Left lung (tissue), 10 donors: ENCODE data around the gene TENM4. TPM values are rescaled to one million over a fixed set of nuclear protein-coding genes. Genes with fewer than 3 reads are reported as not detected.

ENCODE experiments used
- ATAC-seq: fragments of 200-7000 bp; cut with Tn5 transposase; one replicate; pipeline ENCODE4 v1.9.1; 2020; ENCODE audit warnings: moderate library complexity
- DNase-seq, 4 donors: peaks; one replicate each; pipeline ENCODE4 v3.0.0-alpha.2; 2013 to 2020
- H3K27ac ChIP-seq, 2 donors: fragments of 200-600 bp; sonication (generic) in 1 of 2; one replicate each; pipeline versions ENCODE4 v1.5.0 to v1.8.0; 2020 to 2021
- H3K27me3 ChIP-seq, 2 donors: fragments of 200-600 bp; sonication (generic) in 1 of 2; one replicate each; pipeline versions ENCODE4 v1.5.0 to v1.8.0; 2020 to 2021
- H3K36me3 ChIP-seq, 2 donors: fragments of 200-600 bp; sonication (generic) in 1 of 2; one replicate each; pipeline versions ENCODE4 v1.5.0 to v1.8.0; 2020 to 2021
- H3K4me1 ChIP-seq, 2 donors: fragments of 200-600 bp; one replicate each; pipeline ENCODE4 v1.8.0; 2021
- H3K4me3 ChIP-seq, 2 donors: fragments of 200-600 bp; sonication (generic) in 1 of 2; one replicate each; pipeline versions ENCODE4 v1.5.0 to v1.8.0; 2020 to 2021; ENCODE audit warnings: mild to moderate bottlenecking in 1 of 2
- H3K9me3 ChIP-seq, 2 donors: fragments of 200-600 bp; sonication (generic) in 1 of 2; one replicate each; pipeline versions ENCODE4 v1.5.0 to v1.8.0; 2020 to 2021
- CTCF ChIP-seq, 2 donors: fragments of 200-600 bp; sonication (generic) in 1 of 2; IDR thresholded peaks; one replicate each; pipeline versions ENCODE4 v1.5.0 to v1.8.0; 2021; ENCODE audit warnings: antibody characterized with exemption in 2 of 2
- intact Hi-C, 2 donors: fragments of 100-400 bp; cut with DNase I; formaldehyde crosslinking; loops; one replicate each; pipeline versions ENCODE4 v1.11.2 to v1.14.2; 2022
- polyA plus RNA-seq, 6 donors: library from polyadenylated mRNA; unstranded; fragments of 120-200 nt; gene quantifications; one replicate each; pipeline ENCODE4 v1.2.1, GENCODE V29; 2013; ENCODE audit not compliant: insufficient read length in 6 of 6
- total RNA-seq, 2 donors: library from RNA; stranded (reverse); fragmentation: NEBNext Ultra II Directional; extraction: Animal tissue kit (Norgen Biotek cat#: 25700); gene quantifications; one replicate each; pipeline ENCODE4 v1.2.1, GENCODE V29; 2021
- donor health status: DM: no; HTN: yes; CAD: no.
- donor health status: DM: no; HTN: no; CAD: no.

Gene TENM4
- total and polyA plus RNA-seq, 8 donors = 3.4 to 7.1 (median 5.2) TPM

- H3K4me3 ChIP-seq = no peak overlapping the region
- ATAC-seq = no peak
- no peaks in the 10 kb centered on the region for H3K9me3 ChIP-seq
- intact Hi-C loops = no loop called here
- no peaks in the 10 kb centered on the region for H3K36me3 ChIP-seq
- DNase-seq = no peak
- no peaks in the 10 kb centered on the region for H3K27me3 ChIP-seq
- H3K4me1 ChIP-seq = no peaks in the 10 kb centered on the region
- TF ChIP-seq CTCF (IDR thresholded peaks at IDR 0.05) = no peak
- H3K27ac ChIP-seq = no peak overlapping the region
These were observed 776.2 kb downstream of the TENM4 start for GRCh38 chr11:78664636-78665035.

GRCh38 chr11:78662811-78663210 is 778.0 kb downstream of the TENM4 start:
- Histone ChIP-seq H3K36me3 (no peaks in the 10 kb centered on the region), H3K4me1 (no peaks in the 10 kb centered on the region), H3K9me3 (no peaks in the 10 kb centered on the region), H3K27me3 (no peaks in the 10 kb centered on the region), H3K27ac (no peak overlapping the region), H3K4me3 (no peak overlapping the region)
- DNase-seq (no peak), ATAC-seq (no peak)
- intact Hi-C loops = no loop called here
- TF ChIP-seq CTCF (IDR thresholded peaks at IDR 0.05) = no peak

- Histone ChIP-seq H3K4me1 (no peaks in the 10 kb centered on the region), H3K4me3 (no peak overlapping the region), H3K27ac (no peak overlapping the region), H3K27me3 (no peaks in the 10 kb centered on the region), H3K36me3 (no peaks in the 10 kb centered on the region), H3K9me3 (no peaks in the 10 kb centered on the region)
- intact Hi-C loops = no loop called here
- ATAC-seq (no peak), DNase-seq (no peak)
- TF ChIP-seq CTCF (IDR thresholded peaks at IDR 0.05) = no peak
These were observed 780.4 kb downstream of the TENM4 start for GRCh38 chr11:78660471-78660870.

GRCh38 chr11:78659326-78660270 is 781.2 kb downstream of the TENM4 start:
- H3K9me3 ChIP-seq = no peaks in the 10 kb centered on the region
- H3K27ac ChIP-seq = no peak overlapping the region
- intact Hi-C loops = no loop called here
- H3K27me3 ChIP-seq = no peaks in the 10 kb centered on the region
- H3K4me1 ChIP-seq = no peaks in the 10 kb centered on the region
- H3K36me3 ChIP-seq = no peaks in the 10 kb centered on the region
- peak; percentile 13 for ATAC-seq
- TF ChIP-seq CTCF (IDR thresholded peaks at IDR 0.05) = no peak
- no peak for DNase-seq
- no peak overlapping the region for H3K4me3 ChIP-seq

- no peaks in the 10 kb centered on the region for H3K4me1 ChIP-seq
- H3K27me3 ChIP-seq = no peaks in the 10 kb centered on the region
- H3K27ac ChIP-seq = no peak overlapping the region
- no peaks in the 10 kb centered on the region for H3K36me3 ChIP-seq
- no peak overlapping the region for H3K4me3 ChIP-seq
- ATAC-seq (no peak), DNase-seq (no peak)
- TF ChIP-seq CTCF (IDR thresholded peaks at IDR 0.05) = no peak
- intact Hi-C loops = no loop called here
- no peaks in the 10 kb centered on the region for H3K9me3 ChIP-seq
These were observed 782.6 kb downstream of the TENM4 start for GRCh38 chr11:78657968-78658839.
